IMR-90 (cell line): Measurements from ENCODE around the gene LRPPRC. TPM values are rescaled to one million over a fixed set of nuclear protein-coding genes. Genes with fewer than 3 reads are reported as not detected.

Experiments
- ATAC-seq: fragments of 200-7000 bp; cut with Tn5 transposase; 2 replicates; pipeline ENCODE4 v1.9.1; 2020; ENCODE audit warnings: low read depth, mild to moderate bottlenecking, moderate library complexity
- BruUV-seq: library from RNA; stranded (reverse); fragments of 400-500 nt; replicated peaks from 2 replicates; lab custom pipeline; 2021; lab: Mats Ljungman, UMichigan
- CTCF ChIA-PET: fragments of 300-600 bp; formaldehyde crosslinking; extraction: SDS; loops from one replicate; lab custom pipeline; 2021; ENCODE audit warnings: antibody characterized with exemption; lab: Yijun Ruan, JAX
- POLR2A ChIA-PET: fragments of 300-600 bp; sonication (Branson Sonifier 250); formaldehyde crosslinking; loops from one replicate; lab custom pipeline; 2022; ENCODE audit warnings: antibody characterized with exemption; ENCODE audit not compliant: unreplicated experiment; lab: Charles Lee
- DNase-seq: peaks from one replicate; pipeline ENCODE4 v3.0.0; 2013
- H2AFZ ChIP-seq: replicated peaks from 2 replicates; pipeline ENCODE3; 2013; ENCODE audit warnings: low read length, mild to moderate bottlenecking; ENCODE audit not compliant: poor library complexity
- H2AK5ac ChIP-seq: 2 replicates; pipeline ENCODE4 v1.6.1; 2013; ENCODE audit warnings: low read depth, low read length, inconsistent platforms
- H2AK9ac ChIP-seq: replicated peaks from 2 replicates; pipeline ENCODE3; 2013; ENCODE audit warnings: mild to moderate bottlenecking, low read depth, low read length, moderate library complexity; ENCODE audit not compliant: poor library complexity
- H2BK120ac ChIP-seq: 2 replicates; pipeline ENCODE4 v1.6.1; 2013; ENCODE audit warnings: low read depth, low read length, inconsistent platforms
- H2BK15ac ChIP-seq: 3 replicates; pipeline ENCODE4 v1.6.1; 2013; ENCODE audit warnings: low read depth, low read length, inconsistent platforms
- H2BK20ac ChIP-seq: 2 replicates; pipeline ENCODE4 v1.6.1; 2013; ENCODE audit warnings: low read depth, mild to moderate bottlenecking, inconsistent platforms, low read length, moderate library complexity
- H2BK5ac ChIP-seq: 2 replicates; pipeline ENCODE4 v1.6.1; 2013; ENCODE audit warnings: mild to moderate bottlenecking, low read depth, low read length, inconsistent platforms; ENCODE audit not compliant: poor library complexity, severe bottlenecking
- H3K14ac ChIP-seq: replicated peaks from 2 replicates; pipeline ENCODE4 v1.6.1; 2013; ENCODE audit warnings: low read depth, low read length, inconsistent platforms
- H3K18ac ChIP-seq: 2 replicates; pipeline ENCODE4 v1.6.1; 2013; ENCODE audit warnings: low read depth, low read length, control low read depth
- H3K23ac ChIP-seq: 2 replicates; pipeline ENCODE4 v1.6.1; 2013; ENCODE audit warnings: low read depth, low read length, inconsistent platforms
- H3K27ac ChIP-seq: 2 replicates; pipeline ENCODE4 v1.5.1; 2013; ENCODE audit warnings: mild to moderate bottlenecking, control low read depth, low read length; ENCODE audit not compliant: insufficient read depth
- H3K27me3 ChIP-seq: 2 replicates; pipeline ENCODE4 v1.6.1; 2013; ENCODE audit warnings: low read length; ENCODE audit not compliant: control insufficient read depth, insufficient read depth
- H3K36me3 ChIP-seq: 2 replicates; pipeline ENCODE4 v1.6.1; 2013; ENCODE audit warnings: low read length, mixed read lengths; ENCODE audit not compliant: control insufficient read depth, insufficient read depth
- H3K4ac ChIP-seq: 2 replicates; pipeline ENCODE4 v1.6.1; 2013; ENCODE audit warnings: low read depth, low read length, inconsistent platforms
- H3K4me1 ChIP-seq: 2 replicates; pipeline ENCODE4 v1.6.1; 2013; ENCODE audit warnings: low read length, mixed read lengths; ENCODE audit not compliant: control insufficient read depth, insufficient read depth
- H3K4me2 ChIP-seq: 2 replicates; pipeline ENCODE4 v1.6.1; 2013; ENCODE audit warnings: low read depth, mild to moderate bottlenecking, control low read depth, low read length, moderate library complexity
- H3K4me3 ChIP-seq: 2 replicates; pipeline ENCODE4 v1.5.1; 2013; ENCODE audit warnings: low read depth, mild to moderate bottlenecking, control low read depth, low read length, moderate library complexity; ENCODE audit not compliant: insufficient read depth
- H3K56ac ChIP-seq: 2 replicates; pipeline ENCODE4 v1.6.1; 2013; ENCODE audit warnings: low read length, inconsistent platforms; ENCODE audit not compliant: insufficient read depth; ENCODE audit errors: extremely low read depth
- H3K79me1 ChIP-seq, 2 experiments: 2 replicates each; pipeline ENCODE4 v1.6.1; 2013; ENCODE audit warnings: low read length in 2 of 2, inconsistent platforms in 1 of 2, low read depth in 1 of 2
- H3K9ac ChIP-seq: 2 replicates; pipeline ENCODE4 v1.6.1; 2013; ENCODE audit warnings: low read depth, low read length, control low read depth
- H3K9me1 ChIP-seq: 2 replicates; pipeline ENCODE4 v1.6.1; 2013; ENCODE audit warnings: low read length, inconsistent platforms; ENCODE audit not compliant: insufficient read depth
- H3K9me3 ChIP-seq: 2 replicates; pipeline ENCODE4 v1.6.1; 2013; ENCODE audit warnings: low read length; ENCODE audit not compliant: control insufficient read depth, insufficient read depth
- H4K20me1 ChIP-seq: 2 replicates; pipeline ENCODE4 v1.6.1; 2013; ENCODE audit warnings: low read length, inconsistent platforms; ENCODE audit not compliant: insufficient read depth
- H4K5ac ChIP-seq: 2 replicates; pipeline ENCODE4 v1.6.1; 2013; ENCODE audit warnings: mild to moderate bottlenecking, low read depth, low read length, control low read depth
- H4K8ac ChIP-seq, 2 experiments: 2 replicates each; pipeline ENCODE4 v1.6.1; 2013; ENCODE audit warnings: low read depth in 2 of 2, low read length in 2 of 2, control low read depth in 1 of 2, inconsistent platforms in 1 of 2
- H4K91ac ChIP-seq: 2 replicates; pipeline ENCODE4 v1.6.1; 2013; ENCODE audit warnings: low read depth, low read length, inconsistent platforms; ENCODE audit not compliant: insufficient read depth
- CEBPB ChIP-seq: IDR thresholded peaks from 2 replicates; pipeline ENCODE4 v1.6.1; 2012; ENCODE audit warnings: low read depth, low read length, improper control_type of control experiment
- RFX5 ChIP-seq: IDR thresholded peaks from 2 replicates; pipeline ENCODE4 v1.8.0; 2012; ENCODE audit warnings: low read depth, mild to moderate bottlenecking, low read length, moderate library complexity
- SMC3 ChIP-seq: fragments of 150-350 bp; IDR thresholded peaks from 2 replicates; pipeline ENCODE4 v1.6.1; 2016; ENCODE audit warnings: low read depth, mild to moderate bottlenecking, antibody characterized with exemption, low read length, moderate library complexity
- WGBS, 2 experiments: methylation state at CpG; one replicate each; pipeline versions ENCODE4 v1.1.5 to v1.1.7; 2013; ENCODE audit warnings: missing lambda C conversion rate in 2 of 2; ENCODE audit not compliant: insufficient read length in 1 of 2; ENCODE audit errors: extremely low coverage in 2 of 2; 5-methylcytosine and 5-hydroxymethylcytosine counted together
- dilution Hi-C: fragments of 300-500 bp; cut with HindIII; formaldehyde crosslinking; loops from one replicate; pipeline ENCODE4 v1.14.3; 2018; ENCODE audit warnings: low sequenced_read_pairs; ENCODE audit not compliant: unreplicated experiment
- in situ Hi-C: fragments of 300-500 bp; cut with MboI; formaldehyde crosslinking; loops from 3 replicates; pipeline ENCODE4 v1.14.3; 2019; ENCODE audit warnings: low sequenced_read_pairs, inconsistent platforms, mixed read lengths
- intact Hi-C: fragments of 100-400 bp; cut with micrococcal nuclease; formaldehyde crosslinking; loops from 2 replicates; pipeline ENCODE4 v1.10.0; 2022
- polyA plus RNA-seq, 3 experiments: library from polyadenylated mRNA; depleted of rRNA; stranded (reverse); fragments of >200 nt; gene quantifications; 2 replicates each; pipeline ENCODE4 v1.2.3, GENCODE V29; 2012; ENCODE audit warnings: low replicate concordance in 1 of 3
- total RNA-seq: library from RNA; depleted of rRNA; stranded (reverse); fragments of >200 nt; gene quantifications from 2 replicates; pipeline ENCODE4 v1.2.3, GENCODE V29; 2012

LRPPRC gene
- total and polyA plus RNA-seq, 2 of the 4 experiments (the other 2 are of a cell fraction): 30.4 to 36.0 TPM

GRCh38 chr2:43842866-43843226 lies 152.9 kb downstream of the LRPPRC start:
- POLR2A ChIA-PET: no interaction called here
- intact Hi-C loops: no loop called here
- H4K91ac ChIP-seq: no peak overlapping the region

More at GRCh38 chr2:43842866-43843226, 152.9 kb downstream of the LRPPRC start:
- Histone ChIP-seq H4K5ac (no peak overlapping the region), H3K4me3 (no peak overlapping the region), H3K14ac (no peak overlapping the region), H3K18ac (no peak overlapping the region), H2BK15ac (no peak overlapping the region), H2AK9ac (no peak overlapping the region), H3K9me3 (no peaks in the 10 kb centered on the region), H2BK5ac (no peak overlapping the region), H3K9ac (no peak overlapping the region), H3K27ac (no peak overlapping the region), H3K79me1 (no peaks in the 10 kb centered on the region), H2BK20ac (no peak overlapping the region), H3K4ac (no peak overlapping the region), H2AK5ac (no peak overlapping the region), H3K23ac (no peak overlapping the region), H3K56ac (no peak overlapping the region), H2BK120ac (no peak overlapping the region), H2AFZ (no peak overlapping the region), H3K4me2 (no peak overlapping the region), H3K27me3 (peaks cover 46% of the 10 kb centered on the region), H4K20me1 (no peaks in the 10 kb centered on the region), H3K9me1 (no peaks in the 10 kb centered on the region), H4K8ac (no peak overlapping the region), H3K36me3 (no peaks in the 10 kb centered on the region), H3K4me1 (no peaks in the 10 kb centered on the region)
- no peak for DNase-seq
- no TSS peak for BruUV-seq
- dilution Hi-C loops: no loop called here
- no peak for ATAC-seq
- in situ Hi-C loops: no loop called here
- WGBS, 2 experiments: 100% methylated on average over 1 of the region's 9 CpGs; no CpG with 5 or more reads in 1 of the 2 experiments
- CTCF ChIA-PET: no interaction called here
- TF ChIP-seq CEBPB (no peak), SMC3 (no peak), RFX5 (no peak)
